ENCODE data around the gene MAFG. TPM values are rescaled to one million over a fixed set of nuclear protein-coding genes. Genes with fewer than 3 reads are reported as not detected.

The MAFG gene
- total RNA-seq, 2 experiments from 2014 or later = 10.8 to 13.3 TPM

- POLR2A ChIA-PET = interaction anchor here (1.3 to 3.5 kb wide), 2 partner anchors 20 to 25 kb away, joined by 5 to 23 read pairs; partner anchors contain the start of gene ARHGDIA
Observed at GRCh38 chr17:81891303-81891552, 36.3 kb downstream of the MAFG start.

GRCh38 chr17:81890447-81891302, 36.9 kb downstream of the MAFG start:
- ChIA-PET POLR2A (interaction anchor here (3.5 kb wide), 1 partner anchor 20 kb away, joined by 23 read pairs; the partner anchor contains the start of gene ARHGDIA), CTCF (no interaction called here)
- peak in 4 of 14 experiments; percentile 7 to 55 (median 45) for DNase-seq
- Histone ChIP-seq H3K27ac (ENCODE audit: low read depth in 1 of 2, low read length in 2 of 2) (peak overlapping the region; percentile 35 to 37), H3K36me3 (ENCODE audit: insufficient read depth, low read length) (peaks cover 61% of the 10 kb centered on the region), H3K4me3 (ENCODE audit: low read length) (peak overlapping the region; percentile 58), H3K27me3 (ENCODE audit: control insufficient read depth in 1 of 2, insufficient read depth in 2 of 2, low read length in 2 of 2) (no peaks in the 10 kb centered on the region), H3K9me3 (ENCODE audit: control insufficient read depth in 1 of 2, insufficient read depth in 1 of 2, low read length in 2 of 2) (no peaks in the 10 kb centered on the region), H3K4me1 (ENCODE audit: insufficient read depth, low read length) (peaks cover 27% of the 10 kb centered on the region)
- peak overlapping the region; percentile 95 for H3K27ac Mint-ChIP-seq
- peak overlapping the region; percentile 94 for H3K4me3 Mint-ChIP-seq
- intact Hi-C loops (cut with DNase I, micrococcal nuclease) = loop anchor here (1.0 to 5.0 kb wide), 6 partner anchors 19 to 161 kb away; partner anchors contain the start of genes PCYT2 (in 2 of the 2), ARHGDIA (in 1 of the 2), GPS1 (in 1 of the 2) and MAFG (in 1 of the 2)
- H3K36me3 Mint-ChIP-seq (ENCODE audit: low read depth) = peaks cover 68% of the 10 kb centered on the region
- no peaks in the 10 kb centered on the region for H3K27me3 Mint-ChIP-seq
- no peak for TF ChIP-seq CTCF (IDR thresholded peaks at IDR 0.05)
- H3K9me3 Mint-ChIP-seq = no peaks in the 10 kb centered on the region
- ATAC-seq (ENCODE audit: poor library complexity) = no peak
- H3K4me1 Mint-ChIP-seq (ENCODE audit: low read depth) = peaks cover 7% of the 10 kb centered on the region

More at GRCh38 chr17:81891303-81891552, 36.3 kb downstream of the MAFG start:
- CTCF ChIA-PET = no interaction called here
- DNase-seq (no peak), ATAC-seq (ENCODE audit: poor library complexity) (no peak)
- intact Hi-C loops (cut with DNase I, micrococcal nuclease) = loop anchor here (1.0 to 5.0 kb wide), 6 partner anchors 20 to 160 kb away; partner anchors contain the start of genes PCYT2 (in 2 of the 2), ARHGDIA (in 1 of the 2), GPS1 (in 1 of the 2) and MAFG (in 1 of the 2)
- Mint-ChIP-seq H3K9me3 (no peaks in the 10 kb centered on the region), H3K4me1 (ENCODE audit: low read depth) (peaks cover 5% of the 10 kb centered on the region), H3K27me3 (no peaks in the 10 kb centered on the region), H3K27ac (peak overlapping the region; percentile 95), H3K36me3 (ENCODE audit: low read depth) (peaks cover 63% of the 10 kb centered on the region), H3K4me3 (peak overlapping the region; percentile 99)
- H3K36me3 ChIP-seq (ENCODE audit: insufficient read depth, low read length) = peaks cover 56% of the 10 kb centered on the region
- H3K27ac ChIP-seq (ENCODE audit: low read depth in 1 of 2, low read length in 2 of 2) = no peak overlapping the region
- no peaks in the 10 kb centered on the region for H3K27me3 ChIP-seq (ENCODE audit: control insufficient read depth in 1 of 2, insufficient read depth in 2 of 2, low read length in 2 of 2)
- peak overlapping the region; percentile 62 for H3K4me3 ChIP-seq (ENCODE audit: low read length)
- no peaks in the 10 kb centered on the region for H3K9me3 ChIP-seq (ENCODE audit: control insufficient read depth in 1 of 2, insufficient read depth in 1 of 2, low read length in 2 of 2)
- TF ChIP-seq CTCF (IDR thresholded peaks at IDR 0.05) = no peak
- peaks cover 27% of the 10 kb centered on the region for H3K4me1 ChIP-seq (ENCODE audit: insufficient read depth, low read length)

- Mint-ChIP-seq H3K27me3 (no peaks in the 10 kb centered on the region), H3K27ac (peak overlapping the region; percentile 95), H3K4me3 (peak overlapping the region; percentile 94), H3K4me1 (ENCODE audit: low read depth) (peaks cover 10% of the 10 kb centered on the region), H3K9me3 (no peaks in the 10 kb centered on the region), H3K36me3 (ENCODE audit: low read depth) (peaks cover 68% of the 10 kb centered on the region)
- DNase-seq (no peak), ATAC-seq (ENCODE audit: poor library complexity) (no peak)
- Histone ChIP-seq H3K36me3 (ENCODE audit: insufficient read depth, low read length) (peaks cover 57% of the 10 kb centered on the region), H3K27me3 (ENCODE audit: control insufficient read depth in 1 of 2, insufficient read depth in 2 of 2, low read length in 2 of 2) (no peaks in the 10 kb centered on the region), H3K4me1 (ENCODE audit: insufficient read depth, low read length) (peaks cover 27% of the 10 kb centered on the region), H3K9me3 (ENCODE audit: control insufficient read depth in 1 of 2, insufficient read depth in 1 of 2, low read length in 2 of 2) (no peaks in the 10 kb centered on the region), H3K4me3 (ENCODE audit: low read length) (no peak overlapping the region), H3K27ac (ENCODE audit: low read depth in 1 of 2, low read length in 2 of 2) (no peak overlapping the region)
- intact Hi-C loops (cut with DNase I, micrococcal nuclease) = loop anchor here (2.0 to 5.0 kb wide), 3 partner anchors 21 to 57 kb away; partner anchors contain the start of genes MAFG (in 1 of the 2), MCRIP1 (in 1 of the 2) and PCYT2 (in 1 of the 2)
- POLR2A ChIA-PET = interaction anchor here (3.5 kb wide), 1 partner anchor 19 kb away, joined by 23 read pairs; the partner anchor contains the start of gene ARHGDIA
- CTCF ChIA-PET = no interaction called here
- no peak for TF ChIP-seq CTCF (IDR thresholded peaks at IDR 0.05)
Observed at GRCh38 chr17:81889602-81890001, 37.9 kb downstream of the MAFG start.

All from CD4-positive, alpha-beta T cell (primary cell).